Measurements from ENCODE around the gene PPIE.

Gene PPIE

DNA sequence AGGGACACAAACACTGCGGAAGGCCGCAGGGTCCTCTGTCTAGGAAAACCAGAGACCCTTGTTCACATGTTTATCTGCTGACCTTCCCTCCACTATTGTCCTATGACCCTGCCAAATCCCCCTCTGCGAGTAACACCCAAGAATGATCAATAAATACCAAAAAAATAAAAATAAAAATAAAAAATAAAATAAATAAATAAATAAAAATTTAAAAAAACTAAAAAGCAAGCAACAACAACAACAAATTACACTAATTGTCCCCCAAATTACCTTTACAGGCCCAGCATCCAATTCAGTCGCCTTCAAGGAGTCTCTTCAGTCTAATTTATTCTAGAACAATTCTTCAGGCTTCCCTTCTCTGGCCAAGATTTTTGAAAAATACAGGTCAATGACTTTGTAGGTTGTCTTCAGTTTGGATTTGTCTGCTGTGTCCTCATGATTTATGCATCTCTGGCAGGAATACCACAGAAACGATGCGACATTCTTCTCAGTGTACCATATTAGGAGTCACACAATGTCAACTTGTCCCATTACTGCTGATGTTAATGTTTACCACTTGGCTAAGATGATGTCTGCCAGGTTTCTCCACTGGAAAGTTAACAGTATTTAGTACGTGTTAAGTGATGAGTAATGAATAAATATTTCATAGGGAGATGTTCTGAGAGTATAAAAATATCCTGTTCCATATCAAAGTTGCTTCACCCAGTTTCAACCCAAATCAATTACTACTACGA lies 70.3 kb downstream of the PPIE start:
- DNase-seq (ENCODE audit: low spot score): no peak

DNA sequence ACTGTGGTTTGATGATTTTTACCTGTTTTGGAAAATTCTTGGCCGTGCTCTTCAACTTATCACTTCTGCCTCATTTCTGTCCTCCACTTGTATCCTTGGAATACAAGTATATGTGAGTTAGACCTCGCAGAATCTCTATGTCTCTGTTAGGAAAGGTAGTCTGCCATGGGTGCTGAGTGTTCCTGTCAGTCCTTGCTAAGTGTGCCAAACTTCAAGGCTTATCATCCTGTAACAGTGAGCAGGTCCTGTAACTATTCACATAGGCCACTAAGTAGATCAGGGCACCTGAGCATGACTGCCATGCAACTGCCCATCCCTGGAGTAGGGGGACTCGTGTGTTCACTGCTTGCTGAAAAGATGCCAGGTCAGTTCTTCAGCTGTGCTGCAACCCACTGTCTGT lies 74.2 kb downstream of the PPIE start:
- no peak for DNase-seq (ENCODE audit: low spot score)
